Kidney (tissue), 14 donors: ENCODE measurements around the gene GRM1. TPM values are rescaled to one million over a fixed set of nuclear protein-coding genes. Genes with fewer than 3 reads are reported as not detected.

Experiments used
- DNase-seq, 5 donors: peaks; one replicate each; pipeline ENCODE4 v3.0.0-alpha.2; 2013 to 2020
- FAIRE-seq: peaks from 2 replicates; lab custom pipeline; 2012; peaks lifted over from hg19 to GRCh38; lab: Jason Lieb, UNC
- H3K27ac ChIP-seq, 2 donors: one replicate each; pipeline ENCODE4 v1.7.0; 2013; ENCODE audit warnings: low read depth in 2 of 2, low read length in 2 of 2, inconsistent platforms in 1 of 2
- H3K27me3 ChIP-seq: one replicate; pipeline ENCODE4 v1.7.1; 2013; ENCODE audit warnings: low read length, inconsistent platforms; ENCODE audit not compliant: control insufficient read depth, insufficient read depth
- H3K36me3 ChIP-seq, 3 donors: one replicate each; pipeline versions ENCODE4 v1.7.0 to v1.7.1; 2013; ENCODE audit warnings: low read length in 3 of 3, control low read depth in 1 of 3, inconsistent platforms in 1 of 3; ENCODE audit not compliant: insufficient read depth in 3 of 3, control insufficient read depth in 2 of 3
- H3K4me1 ChIP-seq, 3 donors: one replicate each; pipeline versions ENCODE4 v1.7.0 to v1.7.1; 2013; ENCODE audit warnings: low read length in 3 of 3, inconsistent platforms in 1 of 3, low read depth in 1 of 3; ENCODE audit not compliant: control insufficient read depth in 2 of 3, insufficient read depth in 2 of 3
- H3K4me3 ChIP-seq, 3 donors: one replicate each; pipeline versions ENCODE4 v1.7.0 to v1.8.1; 2013; ENCODE audit warnings: low read length in 3 of 3, control low read depth in 1 of 3, inconsistent platforms in 1 of 3
- H3K9ac ChIP-seq, 3 donors: one replicate each; pipeline versions ENCODE4 v1.7.0 to v1.7.1; 2013; ENCODE audit warnings: low read length in 3 of 3, control low read depth in 1 of 3, inconsistent platforms in 1 of 3
- H3K9me3 ChIP-seq, 3 donors: one replicate each; pipeline versions ENCODE4 v1.7.0 to v1.7.1; 2013; ENCODE audit warnings: low read length in 3 of 3, control low read depth in 1 of 3, inconsistent platforms in 1 of 3; ENCODE audit not compliant: control insufficient read depth in 2 of 3, insufficient read depth in 1 of 3
- intact Hi-C: fragments of 100-400 bp; cut with DNase I; formaldehyde crosslinking; loops from one replicate; pipeline ENCODE4 v1.11.1; 2022
- polyA plus RNA-seq: library from polyadenylated mRNA; stranded (reverse); fragments of 350-450 nt; fragmentation: Illumina TruSeq; extraction: RNeasy Lipid Tissue Mini Kit (QIAGEN cat#74804); gene quantifications from one replicate; pipeline ENCODE4 v1.2.3, GENCODE V29; 2014; ENCODE audit warnings: low read depth, low replicate concordance; ENCODE audit not compliant: insufficient read depth
- total RNA-seq: library from RNA; stranded (reverse); fragmentation: NEBNext Ultra II Directional; extraction: Animal tissue kit (Norgen Biotek cat#: 25700); gene quantifications from one replicate; pipeline ENCODE4 v1.2.1, GENCODE V29; 2021
- TF ChIP-seq, protein P1 (sequence below): IDR thresholded peaks from 3 replicates; pipeline ENCODE4 v1.5.1; 2012; ENCODE audit warnings: mild to moderate bottlenecking, moderate library complexity, borderline replicate concordance; ENCODE audit not compliant: insufficient read depth; ENCODE audit errors: extremely low read depth
- donor health status: control.
- donor health status: control.
- donor health status: control.
- donor health status: control.
- donor health status: control.
- donor health status: DM: yes; HTN: yes; CAD: no.
- donor health status: Normal renal cell carcinoma (clear cell type).

The GRM1 gene
- total and polyA plus RNA-seq, 2 donors from 2014 or later = 0.19 to 0.82 TPM

DNA sequence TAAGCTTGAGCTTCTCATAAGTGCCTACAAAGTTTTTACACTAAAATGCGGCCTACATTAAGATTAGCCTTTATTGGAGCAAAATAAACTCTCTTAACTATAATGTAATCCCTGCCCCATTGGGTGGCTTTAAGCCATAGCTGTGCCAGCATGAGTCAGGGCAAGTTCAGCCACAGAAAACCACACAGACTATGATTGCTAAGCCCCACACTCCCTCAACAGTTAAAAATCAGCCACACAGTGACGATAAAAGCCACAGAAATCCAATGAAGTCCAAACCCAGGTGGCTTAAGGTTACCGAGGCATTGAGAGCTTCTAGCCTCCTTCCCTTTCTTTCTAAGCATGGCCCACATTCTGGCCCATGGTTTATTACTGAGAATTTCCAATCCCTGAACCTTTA, 61.6 kb downstream of the GRM1 start:
- TF ChIP-seq, protein P1, sequence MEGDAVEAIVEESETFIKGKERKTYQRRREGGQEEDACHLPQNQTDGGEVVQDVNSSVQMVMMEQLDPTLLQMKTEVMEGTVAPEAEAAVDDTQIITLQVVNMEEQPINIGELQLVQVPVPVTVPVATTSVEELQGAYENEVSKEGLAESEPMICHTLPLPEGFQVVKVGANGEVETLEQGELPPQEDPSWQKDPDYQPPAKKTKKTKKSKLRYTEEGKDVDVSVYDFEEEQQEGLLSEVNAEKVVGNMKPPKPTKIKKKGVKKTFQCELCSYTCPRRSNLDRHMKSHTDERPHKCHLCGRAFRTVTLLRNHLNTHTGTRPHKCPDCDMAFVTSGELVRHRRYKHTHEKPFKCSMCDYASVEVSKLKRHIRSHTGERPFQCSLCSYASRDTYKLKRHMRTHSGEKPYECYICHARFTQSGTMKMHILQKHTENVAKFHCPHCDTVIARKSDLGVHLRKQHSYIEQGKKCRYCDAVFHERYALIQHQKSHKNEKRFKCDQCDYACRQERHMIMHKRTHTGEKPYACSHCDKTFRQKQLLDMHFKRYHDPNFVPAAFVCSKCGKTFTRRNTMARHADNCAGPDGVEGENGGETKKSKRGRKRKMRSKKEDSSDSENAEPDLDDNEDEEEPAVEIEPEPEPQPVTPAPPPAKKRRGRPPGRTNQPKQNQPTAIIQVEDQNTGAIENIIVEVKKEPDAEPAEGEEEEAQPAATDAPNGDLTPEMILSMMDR = no peak
- Histone ChIP-seq H3K9me3 (no peaks in the 10 kb centered on the region), H3K4me3 (no peak overlapping the region), H3K27me3 (no peaks in the 10 kb centered on the region), H3K27ac (no peak overlapping the region), H3K4me1 (no peaks in the 10 kb centered on the region), H3K36me3 (no peaks in the 10 kb centered on the region), H3K9ac (no peak overlapping the region)
- DNase-seq = no peak
- no peak for FAIRE-seq
- intact Hi-C loops = no loop called here

- Histone ChIP-seq H3K4me3 (no peak overlapping the region), H3K9ac (no peak overlapping the region), H3K36me3 (no peaks in the 10 kb centered on the region), H3K4me1 (no peaks in the 10 kb centered on the region), H3K27ac (no peak overlapping the region), H3K9me3 (no peaks in the 10 kb centered on the region), H3K27me3 (no peaks in the 10 kb centered on the region)
- no peak for FAIRE-seq
- TF ChIP-seq, protein P1 = no peak
- no peak for DNase-seq
- intact Hi-C loops = no loop called here
Observed at GRCh38 chr6:146092961-146093686, 64.3 kb downstream of the GRM1 start.

DNA sequence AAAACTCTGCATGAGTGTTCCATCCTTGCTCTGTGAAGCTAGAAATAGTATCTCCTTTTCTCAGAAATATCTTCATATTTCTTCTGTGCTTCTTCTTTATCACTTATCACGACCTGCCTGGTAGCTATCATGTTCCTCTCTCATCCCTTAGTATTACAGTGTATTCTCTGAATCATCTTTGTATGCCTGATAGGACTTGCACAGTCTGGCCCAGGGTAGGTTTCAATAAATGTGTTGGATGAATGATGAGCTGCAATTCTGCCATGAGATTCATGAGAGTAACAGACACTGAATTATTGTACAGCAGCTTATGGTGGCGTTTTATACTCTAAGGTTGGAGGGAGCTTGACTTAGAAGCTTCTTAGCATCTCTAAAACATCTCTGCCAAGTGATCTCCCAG, 66.6 kb downstream of the GRM1 start:
- no peak overlapping the region for H3K27ac ChIP-seq
- H3K4me3 ChIP-seq = no peak overlapping the region
- H3K4me1 ChIP-seq = no peaks in the 10 kb centered on the region
- FAIRE-seq (no peak), DNase-seq (no peak)
- H3K9ac ChIP-seq = no peak overlapping the region
- no peaks in the 10 kb centered on the region for H3K9me3 ChIP-seq
- no peaks in the 10 kb centered on the region for H3K27me3 ChIP-seq
- TF ChIP-seq, protein P1 = no peak
- no peaks in the 10 kb centered on the region for H3K36me3 ChIP-seq
- intact Hi-C loops = no loop called here
